ENCODE data around the gene TMED10. TPM values are rescaled to one million over a fixed set of nuclear protein-coding genes. Genes with fewer than 3 reads are reported as not detected.

TMED10 gene
- polyA plus RNA-seq, 1 donor from 2014 or later: 146 TPM

GRCh38 chr14:75144944-75145343 lies 31.5 kb downstream of the TMED10 start:
- no peak overlapping the region for H2AFZ ChIP-seq (ENCODE audit: low read depth, low read length)
- H3K36me3 ChIP-seq (ENCODE audit: insufficient read depth, low read length): no peaks in the 10 kb centered on the region
- TF ChIP-seq MXI1 (conservative IDR thresholded peaks at IDR 0.05; ENCODE audit: poor library complexity, severe bottlenecking): no peak
- TF ChIP-seq SMC3 (conservative IDR thresholded peaks at IDR 0.05; ENCODE audit: poor library complexity): no peak
- no peak for TF ChIP-seq CTCF (IDR thresholded peaks at IDR 0.05; ENCODE audit: poor library complexity, severe bottlenecking)
- TF ChIP-seq EP300 (conservative IDR thresholded peaks at IDR 0.05; ENCODE audit: poor library complexity, severe bottlenecking): no peak
- TF ChIP-seq RAD21 (conservative IDR thresholded peaks at IDR 0.05): no peak
- TF ChIP-seq EZH2 (IDR thresholded peaks at IDR 0.05; ENCODE audit: borderline replicate concordance, insufficient read depth, low read length, poor library complexity, severe bottlenecking): no peak
- TF ChIP-seq POLR2AphosphoS5 (IDR thresholded peaks at IDR 0.05): no peak
- TF ChIP-seq REST (IDR thresholded peaks at IDR 0.05; ENCODE audit: borderline replicate concordance): no peak
- no peak for TF ChIP-seq TAF1 (IDR thresholded peaks at IDR 0.05; ENCODE audit: low read depth)
- H3K27ac ChIP-seq (ENCODE audit: low read length): no peak overlapping the region
- no peaks in the 10 kb centered on the region for H3K9me3 ChIP-seq (ENCODE audit: low read length)
- H3F3A ChIP-seq (ENCODE audit: insufficient read depth, low read length, poor library complexity, severe bottlenecking): no peaks in the 10 kb centered on the region
- H3K9me2 ChIP-seq (ENCODE audit: insufficient read depth, low read length): no peaks in the 10 kb centered on the region
- no peak overlapping the region for H3K4me2 ChIP-seq (ENCODE audit: low read length)
- no peak overlapping the region for H3K9ac ChIP-seq (ENCODE audit: low read length)
- no peaks in the 10 kb centered on the region for H3K79me2 ChIP-seq (replicated peaks; ENCODE audit: insufficient read depth, low read length)
- H3K4me3 ChIP-seq (ENCODE audit: low read length): no peak overlapping the region
- no peaks in the 10 kb centered on the region for H3K27me3 ChIP-seq (ENCODE audit: insufficient read depth, low read depth, low read length)
- H4K20me1 ChIP-seq (ENCODE audit: insufficient read depth): no peaks in the 10 kb centered on the region

DNA sequence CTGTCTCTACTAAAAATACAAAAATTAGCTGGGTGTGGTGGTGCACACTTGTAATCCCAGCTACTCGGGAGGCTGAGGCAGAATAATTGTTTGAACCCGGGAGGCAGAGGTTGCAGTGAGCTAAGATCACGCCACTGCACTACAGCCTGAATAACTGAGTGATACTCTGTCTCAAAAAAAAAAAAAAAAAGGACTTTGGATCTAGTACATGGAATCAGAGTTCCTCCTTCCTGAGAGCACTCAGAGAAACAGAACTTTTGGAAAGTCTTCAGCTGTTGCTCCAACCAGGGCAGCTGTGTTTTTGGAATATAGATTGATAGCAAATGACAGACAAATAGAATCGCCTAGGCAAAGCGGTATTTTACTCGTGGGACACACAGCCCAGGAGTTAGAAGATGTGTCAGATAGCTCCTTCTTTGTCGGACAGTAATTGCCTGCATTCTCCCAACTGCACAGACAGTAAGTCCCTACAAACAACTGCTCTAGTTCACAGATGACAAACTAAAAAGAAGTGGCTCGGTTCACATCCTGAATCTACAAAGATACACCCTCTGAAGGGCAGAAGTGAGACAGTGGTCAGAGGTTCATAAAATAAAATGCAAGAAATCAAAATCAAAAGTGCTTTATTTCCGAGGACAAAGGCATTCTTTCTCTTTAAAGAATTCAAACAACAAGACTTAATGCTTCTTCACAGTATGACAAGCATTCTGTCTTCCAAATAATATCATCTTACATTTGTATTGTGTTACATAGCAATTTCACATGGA lies 32.5 kb downstream of the TMED10 start:
- TF ChIP-seq RAD21 (conservative IDR thresholded peaks at IDR 0.05) (no peak), EZH2 (IDR thresholded peaks at IDR 0.05; ENCODE audit: borderline replicate concordance, insufficient read depth, low read length, poor library complexity, severe bottlenecking) (no peak), POLR2AphosphoS5 (IDR thresholded peaks at IDR 0.05) (no peak), MXI1 (conservative IDR thresholded peaks at IDR 0.05; ENCODE audit: poor library complexity, severe bottlenecking) (no peak), EP300 (conservative IDR thresholded peaks at IDR 0.05; ENCODE audit: poor library complexity, severe bottlenecking) (no peak), TAF1 (IDR thresholded peaks at IDR 0.05; ENCODE audit: low read depth) (no peak), REST (IDR thresholded peaks at IDR 0.05; ENCODE audit: borderline replicate concordance) (no peak), SMC3 (conservative IDR thresholded peaks at IDR 0.05; ENCODE audit: poor library complexity) (no peak), CTCF (IDR thresholded peaks at IDR 0.05; ENCODE audit: poor library complexity, severe bottlenecking) (no peak)

More for the DNA sequence above, 32.5 kb downstream of the TMED10 start:
- H3K79me2 ChIP-seq (replicated peaks; ENCODE audit: insufficient read depth, low read length): no peaks in the 10 kb centered on the region
- H3K36me3 ChIP-seq (ENCODE audit: insufficient read depth, low read length): no peaks in the 10 kb centered on the region
- no peaks in the 10 kb centered on the region for H3F3A ChIP-seq (ENCODE audit: insufficient read depth, low read length, poor library complexity, severe bottlenecking)
- H4K20me1 ChIP-seq (ENCODE audit: insufficient read depth): no peaks in the 10 kb centered on the region
- H2AFZ ChIP-seq (ENCODE audit: low read depth, low read length): no peak overlapping the region
- H3K27ac ChIP-seq (ENCODE audit: low read length): no peak overlapping the region
- H3K4me2 ChIP-seq (ENCODE audit: low read length): no peak overlapping the region
- no peaks in the 10 kb centered on the region for H3K27me3 ChIP-seq (ENCODE audit: insufficient read depth, low read depth, low read length)
- no peaks in the 10 kb centered on the region for H3K9me2 ChIP-seq (ENCODE audit: insufficient read depth, low read length)
- no peak overlapping the region for H3K9ac ChIP-seq (ENCODE audit: low read length)
- H3K9me3 ChIP-seq (ENCODE audit: low read length): no peaks in the 10 kb centered on the region
- H3K4me3 ChIP-seq (ENCODE audit: low read length): no peak overlapping the region
